KOPT-K1 (cell line): ENCODE measurements around the gene AGPAT1.
"Not testable (repeated sequence)": the region's sequence is repeated elsewhere in the genome, so short reads cannot be mapped to it uniquely, and the experiment has no call there.

Experiments used
- H3K27ac ChIP-seq: fragments of 200-600 bp; sonication (generic); 2 replicates; pipeline ENCODE4 v1.5.1; 2016; ENCODE audit warnings: antibody characterized with exemption, mild to moderate bottlenecking, low read depth, low read length; ENCODE audit not compliant: poor library complexity, severe bottlenecking
- H3K36me3 ChIP-seq: fragments of 200-600 bp; sonication (generic); 2 replicates; pipeline ENCODE4 v1.5.1; 2017; ENCODE audit warnings: antibody characterized with exemption, mild to moderate bottlenecking, low read length, moderate library complexity; ENCODE audit not compliant: insufficient read depth
- H3K9me3 ChIP-seq: fragments of 200-600 bp; sonication (generic); 2 replicates; pipeline ENCODE4 v1.5.1; 2017; ENCODE audit warnings: antibody characterized with exemption, low read length, mild to moderate bottlenecking; ENCODE audit not compliant: insufficient read depth, poor library complexity, severe bottlenecking

Gene AGPAT1

GRCh38 chr6:32151863-32152768 lies 23.8 kb downstream of the AGPAT1 start, which contains the start of gene PRRT1:
Gene PRRT1, minus strand, starts transcription at chr6:32151939. Its CDS starts 112 bp downstream, at chr6:32151827.
- H3K36me3 ChIP-seq: peaks cover 15% of the 10 kb centered on the region
- H3K9me3 ChIP-seq: no peaks in the 10 kb centered on the region
- H3K27ac ChIP-seq: peak within 1 kb of the TSS; percentile 14

- peaks cover 7% of the 10 kb centered on the region for H3K36me3 ChIP-seq
- H3K9me3 ChIP-seq: no peaks in the 10 kb centered on the region
- H3K27ac ChIP-seq: no peak overlapping the region
Measured at GRCh38 chr6:32151181-32151862, 24.6 kb downstream of the AGPAT1 start.

GRCh38 chr6:32149932-32150870 lies 25.7 kb downstream of the AGPAT1 start:
- H3K36me3 ChIP-seq: no peaks in the 10 kb centered on the region
- no peaks in the 10 kb centered on the region for H3K9me3 ChIP-seq
- H3K27ac ChIP-seq: no peak overlapping the region

- Histone ChIP-seq H3K9me3 (no peaks in the 10 kb centered on the region), H3K36me3 (no peaks in the 10 kb centered on the region), H3K27ac (no peak overlapping the region)
Measured at GRCh38 chr6:32149092-32149755, 26.7 kb downstream of the AGPAT1 start.

- Histone ChIP-seq H3K9me3 (no peaks in the 10 kb centered on the region), H3K36me3 (no peaks in the 10 kb centered on the region), H3K27ac (no peak overlapping the region)
Measured at GRCh38 chr6:32148289-32149091, 27.4 kb downstream of the AGPAT1 start.

- Histone ChIP-seq H3K27ac (no peak overlapping the region), H3K9me3 (no peaks in the 10 kb centered on the region), H3K36me3 (no peaks in the 10 kb centered on the region)
Measured at GRCh38 chr6:32147401-32148132, 28.3 kb downstream of the AGPAT1 start.

- Histone ChIP-seq H3K9me3 (no peaks in the 10 kb centered on the region), H3K36me3 (no peaks in the 10 kb centered on the region), H3K27ac (no peak overlapping the region)
Measured at GRCh38 chr6:32146687-32147086, 29.2 kb downstream of the AGPAT1 start.

GRCh38 chr6:32146287-32146686 lies 29.6 kb downstream of the AGPAT1 start:
- H3K9me3 ChIP-seq: no peaks in the 10 kb centered on the region
- no peaks in the 10 kb centered on the region for H3K36me3 ChIP-seq
- no peak overlapping the region for H3K27ac ChIP-seq

GRCh38 chr6:32144238-32144637 lies 31.6 kb downstream of the AGPAT1 start:
- not testable (repeated sequence) for H3K9me3 ChIP-seq, H3K27ac ChIP-seq, H3K36me3 ChIP-seq

GRCh38 chr6:32140420-32141046 lies 35.4 kb downstream of the AGPAT1 start:
- no peaks in the 10 kb centered on the region for H3K9me3 ChIP-seq
- no peak overlapping the region for H3K27ac ChIP-seq
- H3K36me3 ChIP-seq: no peaks in the 10 kb centered on the region

- Histone ChIP-seq H3K36me3 (no peaks in the 10 kb centered on the region), H3K9me3 (no peaks in the 10 kb centered on the region), H3K27ac (no peak overlapping the region)
Measured at GRCh38 chr6:32139590-32139989, 36.3 kb downstream of the AGPAT1 start.

GRCh38 chr6:32137454-32137853 lies 38.4 kb downstream of the AGPAT1 start:
- H3K27ac ChIP-seq: no peak overlapping the region
- H3K36me3 ChIP-seq: no peaks in the 10 kb centered on the region

GRCh38 chr6:32133786-32134185 lies 42.1 kb downstream of the AGPAT1 start:
- no peaks in the 10 kb centered on the region for H3K36me3 ChIP-seq
- no peaks in the 10 kb centered on the region for H3K9me3 ChIP-seq
- no peak overlapping the region for H3K27ac ChIP-seq

More at GRCh38 chr6:32137454-32137853, 38.4 kb downstream of the AGPAT1 start:
- H3K9me3 ChIP-seq: no peaks in the 10 kb centered on the region
